GM10248 (cell line): ENCODE results near the gene CCDC167.
A peak's percentile ranks its signal among the peaks of the same experiment; 100 is the strongest.

Experiments
- CTCF ChIA-PET: fragments of 300-600 bp; sonication (Branson Sonifier 250); formaldehyde crosslinking; extraction: SDS; loops from one replicate; lab custom pipeline; 2021; ENCODE audit warnings: antibody characterized with exemption; lab: Yijun Ruan, JAX
- POLR2A ChIA-PET: fragments of 350-650 bp; sonication (Branson Sonifier 250); formaldehyde crosslinking; extraction: SDS; loops from one replicate; lab custom pipeline; 2020; ENCODE audit warnings: antibody characterized with exemption; lab: Yijun Ruan, JAX
- DNase-seq: peaks from one replicate; pipeline ENCODE4 v3.0.0; 2012; ENCODE audit errors: extremely low spot score
- TF ChIP-seq, protein P1 (sequence below): IDR thresholded peaks from 2 replicates; pipeline ENCODE4 v1.5.1; 2012; ENCODE audit warnings: mild to moderate bottlenecking, low read depth; ENCODE audit errors: extremely low read depth, missing control alignments, control extremely low read depth

CCDC167 gene

DNA sequence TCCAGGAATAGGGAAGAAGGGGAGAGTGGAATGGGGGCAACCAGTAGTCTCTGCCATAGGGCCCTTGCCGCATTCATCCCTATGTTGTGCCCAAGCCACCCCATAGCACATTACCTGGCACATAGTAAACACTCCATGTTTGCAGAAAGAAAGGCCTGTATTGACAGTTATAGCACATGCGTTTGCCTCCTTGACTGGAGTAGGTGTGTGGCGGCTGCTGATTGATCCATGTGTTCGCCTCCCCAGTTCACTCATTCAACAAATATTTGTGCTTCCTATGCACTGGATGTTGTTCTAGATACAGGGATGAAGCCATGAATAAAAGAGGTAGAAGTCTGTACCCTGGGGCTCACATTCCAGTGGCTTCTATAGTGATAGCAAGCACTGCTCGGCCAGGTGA lies 19.8 kb upstream of the CCDC167 start:
- CTCF ChIA-PET = interaction anchor here (1.3 to 5.8 kb wide), 3 partner anchors 11 to 19 kb away, joined by 4 to 33 read pairs (median 5); no protein-coding TSS in a partner anchor
- DNase-seq = no peak
- TF ChIP-seq, protein P1, sequence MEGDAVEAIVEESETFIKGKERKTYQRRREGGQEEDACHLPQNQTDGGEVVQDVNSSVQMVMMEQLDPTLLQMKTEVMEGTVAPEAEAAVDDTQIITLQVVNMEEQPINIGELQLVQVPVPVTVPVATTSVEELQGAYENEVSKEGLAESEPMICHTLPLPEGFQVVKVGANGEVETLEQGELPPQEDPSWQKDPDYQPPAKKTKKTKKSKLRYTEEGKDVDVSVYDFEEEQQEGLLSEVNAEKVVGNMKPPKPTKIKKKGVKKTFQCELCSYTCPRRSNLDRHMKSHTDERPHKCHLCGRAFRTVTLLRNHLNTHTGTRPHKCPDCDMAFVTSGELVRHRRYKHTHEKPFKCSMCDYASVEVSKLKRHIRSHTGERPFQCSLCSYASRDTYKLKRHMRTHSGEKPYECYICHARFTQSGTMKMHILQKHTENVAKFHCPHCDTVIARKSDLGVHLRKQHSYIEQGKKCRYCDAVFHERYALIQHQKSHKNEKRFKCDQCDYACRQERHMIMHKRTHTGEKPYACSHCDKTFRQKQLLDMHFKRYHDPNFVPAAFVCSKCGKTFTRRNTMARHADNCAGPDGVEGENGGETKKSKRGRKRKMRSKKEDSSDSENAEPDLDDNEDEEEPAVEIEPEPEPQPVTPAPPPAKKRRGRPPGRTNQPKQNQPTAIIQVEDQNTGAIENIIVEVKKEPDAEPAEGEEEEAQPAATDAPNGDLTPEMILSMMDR = no peak
- POLR2A ChIA-PET = no interaction called here

DNA sequence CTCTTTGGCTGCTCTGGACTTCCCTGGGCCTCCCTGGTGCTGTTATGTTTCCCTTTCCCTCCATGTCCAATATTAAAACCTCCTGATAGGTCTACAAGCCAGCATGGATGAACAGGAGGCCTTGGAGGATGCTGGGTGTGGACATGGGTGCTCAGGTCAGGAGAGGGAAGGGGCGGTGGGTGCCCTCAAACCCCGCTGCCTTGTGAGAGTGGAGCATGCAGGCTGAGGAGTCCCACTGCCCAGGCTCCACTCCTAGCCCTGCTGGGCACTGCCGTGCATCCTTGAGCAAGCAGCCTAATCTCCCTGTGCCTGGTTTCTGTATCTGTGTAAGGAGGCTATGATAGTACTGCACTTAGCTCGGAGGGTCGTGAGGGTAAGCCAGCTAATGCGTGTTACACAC lies 18.4 kb upstream of the CCDC167 start:
- ChIA-PET POLR2A (no interaction called here), CTCF (interaction anchor here (1.7 to 5.8 kb wide), 3 partner anchors 14 to 20 kb away, joined by 4 to 33 read pairs (median 13); no protein-coding TSS in a partner anchor)
- TF ChIP-seq, protein P1 = no peak
- no peak for DNase-seq

DNA sequence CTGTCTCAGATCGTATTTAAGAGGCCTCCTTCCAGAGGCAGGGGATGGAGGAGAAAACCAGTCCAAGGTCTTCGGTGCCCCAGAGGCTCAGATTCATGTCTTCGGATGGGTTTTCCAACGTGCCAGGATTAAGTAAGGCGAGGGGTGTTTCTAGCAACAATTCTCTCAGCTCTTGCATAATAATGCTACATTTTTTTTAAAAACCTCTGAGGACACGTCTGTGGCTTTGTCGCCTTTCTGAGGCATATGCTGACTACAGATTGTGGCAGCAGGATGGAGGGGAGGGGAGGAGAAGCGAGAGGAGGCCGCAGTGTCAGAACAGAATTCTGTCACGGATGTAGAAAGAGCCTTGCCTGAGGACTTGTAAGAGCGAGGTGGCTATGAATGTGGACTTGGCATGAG lies 17.7 kb upstream of the CCDC167 start:
- TF ChIP-seq, protein P1 = no peak
- DNase-seq = peak; percentile 55
- POLR2A ChIA-PET = no interaction called here
- CTCF ChIA-PET = interaction anchor here (0.9 to 5.8 kb wide), 5 partner anchors 14 to 48 kb away, joined by 3 to 33 read pairs (median 7); no protein-coding TSS in a partner anchor

DNA sequence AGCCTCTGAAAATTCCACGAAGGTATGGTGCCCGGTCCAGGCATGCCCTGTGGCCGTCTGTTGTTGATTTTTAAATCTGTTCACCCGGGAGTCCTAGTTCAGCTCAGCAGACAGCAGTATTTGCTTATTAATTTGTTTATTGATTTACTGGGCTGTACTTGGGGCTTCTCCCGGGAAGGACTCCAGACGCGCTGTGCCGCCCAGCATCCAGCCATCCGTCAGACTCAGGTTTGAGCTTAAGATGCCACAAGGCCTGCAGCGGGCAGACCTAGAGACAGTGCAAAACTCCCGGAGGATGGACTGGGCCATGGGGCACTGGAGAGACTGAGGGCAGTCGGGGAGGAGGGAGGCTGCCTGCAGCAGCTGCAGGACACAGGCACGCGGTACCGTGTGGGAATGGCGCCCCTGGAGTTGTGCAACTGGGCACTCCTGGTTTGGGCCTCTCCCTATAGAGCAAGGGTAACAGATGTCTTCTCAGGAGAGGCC lies 17.3 kb upstream of the CCDC167 start:
- TF ChIP-seq, protein P1 = no peak

DNA sequence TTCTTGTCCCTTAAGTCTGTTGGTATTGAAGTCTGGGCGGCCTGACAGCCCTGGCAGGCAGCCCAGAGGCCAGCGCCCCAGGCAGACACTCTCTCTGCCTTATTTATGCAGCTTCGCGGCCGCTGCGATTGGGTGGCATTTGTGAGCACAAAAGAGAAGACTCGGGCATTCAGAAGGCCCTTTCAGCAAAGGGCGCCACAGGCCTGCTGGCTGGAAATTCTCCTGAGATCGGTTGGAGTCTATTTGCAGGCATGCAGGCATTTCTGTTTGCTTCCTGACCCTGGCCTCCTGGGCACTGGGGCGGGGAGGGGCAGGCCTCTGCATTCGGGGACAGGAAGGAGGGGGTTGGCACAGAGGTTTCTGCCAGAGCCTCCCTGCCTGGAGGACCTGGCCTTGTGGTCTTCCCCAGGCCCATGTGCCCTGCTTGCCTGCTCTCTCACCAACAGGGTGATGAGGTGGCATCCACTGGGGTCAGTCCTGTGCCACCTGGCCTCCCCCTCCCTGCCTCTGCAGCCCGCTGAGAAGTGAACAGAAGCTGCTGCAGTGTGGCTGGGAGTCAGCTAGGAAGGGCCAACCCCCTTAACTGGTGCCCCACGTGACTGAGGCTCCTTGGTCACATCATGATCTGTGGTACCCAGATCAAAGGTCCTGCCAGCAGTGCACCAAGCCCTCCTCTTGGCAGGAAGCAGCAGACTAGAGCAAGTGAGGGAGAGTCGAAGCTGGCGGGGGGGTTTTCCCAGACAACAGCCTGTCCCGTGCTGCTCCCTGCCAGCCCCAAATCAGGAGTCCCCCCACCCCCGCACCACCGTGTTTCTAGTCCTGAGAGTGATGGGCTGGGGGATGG lies 16.6 kb upstream of the CCDC167 start:
- ChIA-PET CTCF (interaction anchor here (1.1 to 5.8 kb wide), 6 partner anchors 10 to 49 kb away, joined by 3 to 33 read pairs (median 6); no protein-coding TSS in a partner anchor), POLR2A (interaction anchor here (0.7 kb wide), 1 partner anchor 10 kb away, joined by 3 read pairs; no protein-coding TSS in a partner anchor)
- DNase-seq = peak; percentile 84
- TF ChIP-seq, protein P1 = no peak

More for the DNA sequence above, 17.3 kb upstream of the CCDC167 start:
- no peak for DNase-seq
- ChIA-PET POLR2A (interaction anchor here (0.7 kb wide), 1 partner anchor 11 kb away, joined by 3 read pairs; no protein-coding TSS in a partner anchor), CTCF (interaction anchor here (0.9 to 5.8 kb wide), 6 partner anchors 9 to 49 kb away, joined by 3 to 33 read pairs (median 6); no protein-coding TSS in a partner anchor)

DNA sequence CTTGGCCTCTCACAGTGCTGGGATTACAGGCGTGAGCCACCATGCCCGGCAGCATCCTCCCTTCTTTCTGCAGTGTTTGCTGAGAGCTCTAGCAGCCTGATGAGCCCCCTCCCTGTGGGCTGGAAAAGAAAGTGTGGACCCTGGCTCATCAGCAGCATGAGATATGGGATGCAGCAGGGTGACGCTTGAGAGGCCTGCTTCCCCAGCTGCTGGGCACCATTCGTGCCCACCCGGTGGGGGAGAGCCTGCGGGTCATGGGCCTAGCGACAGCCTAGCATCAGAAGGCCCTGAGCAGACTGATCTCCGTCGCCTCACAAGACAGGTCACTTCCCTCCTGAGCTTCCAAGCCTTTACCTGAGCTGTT lies 16.0 kb upstream of the CCDC167 start:
- CTCF ChIA-PET = interaction anchor here (1.1 to 5.8 kb wide), 4 partner anchors 10 to 50 kb away, joined by 3 to 33 read pairs (median 6); no protein-coding TSS in a partner anchor
- POLR2A ChIA-PET = no interaction called here
- TF ChIP-seq, protein P1 = no peak
- DNase-seq = no peak
